Caco-2 (cell line): ENCODE results near the gene TMEM198. TPM values are rescaled to one million over a fixed set of nuclear protein-coding genes. Genes with fewer than 3 reads are reported as not detected.

Experiments used
- BruUV-seq: library from RNA; stranded (reverse); fragments of 400-500 nt; replicated peaks from 2 replicates; lab custom pipeline; 2021; lab: Mats Ljungman, UMichigan
- CTCF ChIA-PET: fragments of 300-600 bp; sonication (Branson Sonifier 250); formaldehyde crosslinking; loops from one replicate; lab custom pipeline; 2022; ENCODE audit warnings: antibody characterized with exemption; lab: Charles Lee
- POLR2A ChIA-PET: fragments of 300-600 bp; sonication (Branson Sonifier 250); formaldehyde crosslinking; loops from one replicate; lab custom pipeline; 2022; ENCODE audit warnings: antibody characterized with exemption; lab: Charles Lee
- DNase-seq, 2 experiments: peaks; one replicate each; pipeline versions ENCODE4 v3.0.0 to v3.0.0-alpha.2; 2020 to 2022
- H3K27me3 ChIP-seq: replicated peaks from 2 replicates; pipeline ENCODE4 v1.6.0; 2011; ENCODE audit warnings: low read length; ENCODE audit not compliant: control insufficient read depth, insufficient read depth
- H3K36me3 ChIP-seq: 2 replicates; pipeline ENCODE4 v1.5.1; 2011; ENCODE audit warnings: low read length; ENCODE audit not compliant: control insufficient read depth, insufficient read depth
- H3K4me1 ChIP-seq: fragments of 250-450 bp; sonication (Bioruptor Pico); 2 replicates; pipeline ENCODE4 v1.5.1; 2020; ENCODE audit warnings: mild to moderate bottlenecking
- H3K4me3 ChIP-seq: 2 replicates; pipeline ENCODE4 v1.5.1; 2011; ENCODE audit warnings: low read depth, mild to moderate bottlenecking, control low read depth, low read length
- H3K9me3 ChIP-seq: fragments of 250-450 bp; sonication (Bioruptor Pico); 2 replicates; pipeline ENCODE4 v1.5.1; 2020; ENCODE audit warnings: mild to moderate bottlenecking, moderate library complexity
- H3K27ac Mint-ChIP-seq: one replicate; pipeline ENCODE4 v1.8.0; 2022; ENCODE audit warnings: mixed read lengths; ENCODE audit not compliant: unreplicated experiment
- H3K27me3 Mint-ChIP-seq: one replicate; pipeline ENCODE4 v1.8.0; 2022; ENCODE audit warnings: mixed read lengths; ENCODE audit not compliant: insufficient read depth, unreplicated experiment
- H3K36me3 Mint-ChIP-seq: one replicate; pipeline ENCODE4 v1.8.0; 2022; ENCODE audit warnings: mild to moderate bottlenecking, mixed read lengths; ENCODE audit not compliant: insufficient read depth, unreplicated experiment
- H3K4me1 Mint-ChIP-seq: one replicate; pipeline ENCODE4 v1.8.0; 2022; ENCODE audit warnings: low read depth, mixed read lengths; ENCODE audit not compliant: unreplicated experiment
- H3K4me3 Mint-ChIP-seq: one replicate; pipeline ENCODE4 v1.8.0; 2022; ENCODE audit warnings: mild to moderate bottlenecking, moderate library complexity, mixed read lengths; ENCODE audit not compliant: unreplicated experiment
- H3K9me3 Mint-ChIP-seq: one replicate; pipeline ENCODE4 v1.8.0; 2022; ENCODE audit warnings: mixed read lengths; ENCODE audit not compliant: unreplicated experiment
- intact Hi-C: fragments of 100-400 bp; cut with micrococcal nuclease; formaldehyde crosslinking; loops from one replicate; pipeline ENCODE4 v1.10.0; 2022; ENCODE audit not compliant: unreplicated experiment
- total RNA-seq: library from RNA; stranded (reverse); gene quantifications from 2 replicates; pipeline ENCODE4 v1.2.3, GENCODE V29; 2022
- TF ChIP-seq, protein P1 (sequence below), 2 experiments: fragments of 200-600 bp in 1 of 2; IDR thresholded peaks; 1 replicate in 1 of 2; 2 replicates in 1 of 2; pipeline versions ENCODE4 v1.5.1 to v1.8.0; 2011 to 2022; ENCODE audit warnings: antibody characterized with exemption in 1 of 2, control low read depth in 1 of 2, inconsistent platforms in 1 of 2, low read depth in 1 of 2, low read length in 1 of 2, mild to moderate bottlenecking in 1 of 2, moderate library complexity in 1 of 2; ENCODE audit not compliant: insufficient read depth in 1 of 2, severe bottlenecking in 1 of 2, unreplicated experiment in 1 of 2

TMEM198 gene
- total RNA-seq, 1 experiment from 2014 or later = 8.5 TPM

DNA sequence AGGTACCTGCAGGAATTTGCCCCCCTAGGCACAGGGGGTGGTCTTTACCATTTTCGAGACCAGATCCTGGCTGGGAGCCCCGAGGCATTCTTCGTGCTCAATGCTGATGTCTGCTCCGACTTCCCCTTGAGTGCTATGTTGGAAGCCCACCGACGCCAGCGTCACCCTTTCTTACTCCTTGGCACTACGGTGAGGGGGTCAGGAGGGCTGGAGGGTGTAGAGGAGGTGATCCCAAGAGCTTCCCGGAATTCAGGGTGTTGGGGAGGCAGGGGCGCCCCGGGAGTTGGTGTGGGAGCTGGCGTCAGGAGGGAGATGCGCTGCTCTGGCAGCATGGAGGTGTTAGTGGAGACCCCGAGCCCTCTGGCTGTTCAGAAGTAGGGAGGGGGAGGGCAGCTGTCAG is 42.0 kb upstream of the TMEM198 start:
- DNase-seq = no peak
- Mint-ChIP-seq H3K9me3 (no peaks in the 10 kb centered on the region), H3K4me1 (peaks cover 16% of the 10 kb centered on the region), H3K27ac (no peak overlapping the region), H3K36me3 (peaks cover 11% of the 10 kb centered on the region), H3K27me3 (no peaks in the 10 kb centered on the region), H3K4me3 (no peak overlapping the region)
- ChIA-PET POLR2A (no interaction called here), CTCF (no interaction called here)
- H3K4me3 ChIP-seq = no peak overlapping the region
- intact Hi-C loops = no loop called here
- TF ChIP-seq, protein P1, sequence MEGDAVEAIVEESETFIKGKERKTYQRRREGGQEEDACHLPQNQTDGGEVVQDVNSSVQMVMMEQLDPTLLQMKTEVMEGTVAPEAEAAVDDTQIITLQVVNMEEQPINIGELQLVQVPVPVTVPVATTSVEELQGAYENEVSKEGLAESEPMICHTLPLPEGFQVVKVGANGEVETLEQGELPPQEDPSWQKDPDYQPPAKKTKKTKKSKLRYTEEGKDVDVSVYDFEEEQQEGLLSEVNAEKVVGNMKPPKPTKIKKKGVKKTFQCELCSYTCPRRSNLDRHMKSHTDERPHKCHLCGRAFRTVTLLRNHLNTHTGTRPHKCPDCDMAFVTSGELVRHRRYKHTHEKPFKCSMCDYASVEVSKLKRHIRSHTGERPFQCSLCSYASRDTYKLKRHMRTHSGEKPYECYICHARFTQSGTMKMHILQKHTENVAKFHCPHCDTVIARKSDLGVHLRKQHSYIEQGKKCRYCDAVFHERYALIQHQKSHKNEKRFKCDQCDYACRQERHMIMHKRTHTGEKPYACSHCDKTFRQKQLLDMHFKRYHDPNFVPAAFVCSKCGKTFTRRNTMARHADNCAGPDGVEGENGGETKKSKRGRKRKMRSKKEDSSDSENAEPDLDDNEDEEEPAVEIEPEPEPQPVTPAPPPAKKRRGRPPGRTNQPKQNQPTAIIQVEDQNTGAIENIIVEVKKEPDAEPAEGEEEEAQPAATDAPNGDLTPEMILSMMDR (IDR thresholded peaks at IDR 0.05; ENCODE audit: insufficient read depth in 1 of 2, low read depth in 1 of 2, low read length in 1 of 2, severe bottlenecking in 1 of 2, unreplicated experiment in 1 of 2) = no peak
- no peaks in the 10 kb centered on the region for H3K27me3 ChIP-seq
- no peaks in the 10 kb centered on the region for H3K9me3 ChIP-seq
- no TSS peak for BruUV-seq
- H3K4me1 ChIP-seq = peaks cover 14% of the 10 kb centered on the region; the same call in 1 of the 2 replicates
- H3K36me3 ChIP-seq = no peaks in the 10 kb centered on the region; the same call in 1 of the 2 replicates

GRCh38 chr2:219502618-219503017 is 41.2 kb upstream of the TMEM198 start:
- no peaks in the 10 kb centered on the region for H3K9me3 ChIP-seq
- peaks cover 9% of the 10 kb centered on the region; the same call in 1 of the 2 replicates for H3K4me1 ChIP-seq
- no TSS peak for BruUV-seq
- no peaks in the 10 kb centered on the region for H3K27me3 Mint-ChIP-seq
- no peak overlapping the region for H3K27ac Mint-ChIP-seq
- H3K4me1 Mint-ChIP-seq = peaks cover 16% of the 10 kb centered on the region
- TF ChIP-seq, protein P1 (IDR thresholded peaks at IDR 0.05; ENCODE audit: insufficient read depth in 1 of 2, low read depth in 1 of 2, low read length in 1 of 2, severe bottlenecking in 1 of 2, unreplicated experiment in 1 of 2) = no peak
- intact Hi-C loops = no loop called here
- no peak overlapping the region for H3K4me3 Mint-ChIP-seq
- CTCF ChIA-PET = no interaction called here
- H3K27me3 ChIP-seq = no peaks in the 10 kb centered on the region
- H3K36me3 ChIP-seq = no peaks in the 10 kb centered on the region; the same call in 1 of the 2 replicates
- H3K9me3 Mint-ChIP-seq = no peaks in the 10 kb centered on the region
- POLR2A ChIA-PET = no interaction called here
- H3K36me3 Mint-ChIP-seq = peaks cover 11% of the 10 kb centered on the region
- DNase-seq = no peak
- no peak overlapping the region for H3K4me3 ChIP-seq

DNA sequence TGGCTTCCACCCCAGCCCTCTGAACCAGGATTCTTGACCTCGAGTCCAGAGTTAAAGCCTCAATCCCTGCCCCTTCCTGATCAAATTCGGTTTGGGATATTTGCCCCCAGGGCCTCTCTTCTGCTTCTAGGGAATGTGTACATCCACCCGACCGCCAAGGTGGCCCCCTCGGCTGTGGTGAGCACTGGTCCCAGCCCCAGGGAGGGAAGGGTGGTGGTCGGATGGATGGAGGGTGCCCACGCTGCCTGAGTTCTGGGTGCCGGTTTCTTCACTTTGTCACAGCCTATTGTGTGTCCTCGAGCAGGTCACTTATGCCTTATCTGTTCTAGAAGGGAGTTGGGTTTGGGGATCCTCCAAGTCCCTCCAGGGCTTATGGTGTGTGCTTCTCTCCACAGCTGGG is 38.2 kb upstream of the TMEM198 start:
- Mint-ChIP-seq H3K9me3 (no peaks in the 10 kb centered on the region), H3K4me1 (peaks cover 7% of the 10 kb centered on the region), H3K27me3 (no peaks in the 10 kb centered on the region), H3K36me3 (no peaks in the 10 kb centered on the region), H3K27ac (no peak overlapping the region), H3K4me3 (no peak overlapping the region)
- ChIA-PET CTCF (interaction anchor here (2.8 kb wide), 1 partner anchor 25 kb away, joined by 14 read pairs; no protein-coding TSS in a partner anchor), POLR2A (no interaction called here)
- DNase-seq = no peak
- BruUV-seq = no TSS peak
- no peaks in the 10 kb centered on the region for H3K27me3 ChIP-seq
- intact Hi-C loops = no loop called here
- no peak overlapping the region for H3K4me3 ChIP-seq
- TF ChIP-seq, protein P1 (IDR thresholded peaks at IDR 0.05; ENCODE audit: insufficient read depth in 1 of 2, low read depth in 1 of 2, low read length in 1 of 2, severe bottlenecking in 1 of 2, unreplicated experiment in 1 of 2) = no peak
- H3K9me3 ChIP-seq = no peaks in the 10 kb centered on the region
- peaks cover 4% of the 10 kb centered on the region for H3K4me1 ChIP-seq
- H3K36me3 ChIP-seq = no peaks in the 10 kb centered on the region; the same call in 1 of the 2 replicates
